HG03565 (cell line): ENCODE measurements around the gene DERA.
"Not testable (repeated sequence)": the region's sequence is repeated elsewhere in the genome, so short reads cannot be mapped to it uniquely, and the experiment has no call there.

Source experiments
- ATAC-seq: cut with Tn5 transposase; IDR thresholded peaks from one replicate; pipeline ENCODE4 v1.9.1; 2021; ENCODE audit warnings: mild to moderate bottlenecking, moderate library complexity; ENCODE audit not compliant: unreplicated experiment

The DERA gene

GRCh38 chr12:15899282-15899870 is 11.8 kb upstream of the DERA start:
- ATAC-seq, result peak; percentile 58

GRCh38 chr12:15904378-15904920 is 6.7 kb upstream of the DERA start:
- ATAC-seq, result no peak

GRCh38 chr12:15910468-15910863 is 666 bp upstream of the DERA start:
- ATAC-seq, result no peak

GRCh38 chr12:15911931-15912330 is 799 bp downstream of the DERA start:
- not testable (repeated sequence) for ATAC-seq

- not testable (repeated sequence) for ATAC-seq
These were observed 3.0 kb downstream of the DERA start for GRCh38 chr12:15914131-15914530.

- ATAC-seq, result no peak
These were observed 6.9 kb downstream of the DERA start for GRCh38 chr12:15918066-15918465.

GRCh38 chr12:15919418-15919817 is 8.3 kb downstream of the DERA start:
- ATAC-seq, result no peak

GRCh38 chr12:15924956-15925355 is 13.8 kb downstream of the DERA start:
- no peak for ATAC-seq

- no peak for ATAC-seq
These were observed 17.2 kb downstream of the DERA start for GRCh38 chr12:15928346-15928745.

GRCh38 chr12:15928870-15929571 is 17.9 kb downstream of the DERA start:
- no peak for ATAC-seq

- peak; percentile 59 for ATAC-seq
These were observed 20.5 kb downstream of the DERA start for GRCh38 chr12:15931590-15932053.

GRCh38 chr12:15932327-15932726 is 21.2 kb downstream of the DERA start:
- ATAC-seq, result no peak

- ATAC-seq, result no peak
These were observed 21.8 kb downstream of the DERA start for GRCh38 chr12:15932971-15933370.

GRCh38 chr12:15933751-15934150 is 22.6 kb downstream of the DERA start:
- no peak for ATAC-seq

GRCh38 chr12:15936751-15937150 is 25.6 kb downstream of the DERA start:
- no peak for ATAC-seq

GRCh38 chr12:15937902-15938301 is 26.8 kb downstream of the DERA start:
- ATAC-seq, result no peak

- no peak for ATAC-seq
These were observed 28.0 kb downstream of the DERA start for GRCh38 chr12:15939111-15939510.

GRCh38 chr12:15942475-15942874 is 31.3 kb downstream of the DERA start:
- ATAC-seq, result no peak

GRCh38 chr12:15943519-15943918 is 32.4 kb downstream of the DERA start:
- not testable (repeated sequence) for ATAC-seq

GRCh38 chr12:15948461-15948860 is 37.3 kb downstream of the DERA start:
- ATAC-seq, result not testable (repeated sequence)

GRCh38 chr12:15955281-15955680 is 44.1 kb downstream of the DERA start:
- ATAC-seq, result no peak

GRCh38 chr12:15956010-15956409 is 44.9 kb downstream of the DERA start:
- ATAC-seq, result no peak
